Adrenal gland (tissue), 5 donors: ENCODE data around the gene UBR3.

Experiments used
- CTCF ChIP-seq, 6 experiments: fragments of 450-650 bp in 4 of 6; fragments of 200-600 bp in 2 of 6; sonication (generic) in 1 of 6; IDR thresholded peaks; 1 replicate in 5 of 6; 2 replicates in 1 of 6; pipeline versions ENCODE4 v1.5.1 to v1.8.0; 2016 to 2021; ENCODE audit warnings: antibody characterized with exemption in 6 of 6, mild to moderate bottlenecking in 2 of 6, moderate library complexity in 1 of 6
- POLR2A ChIP-seq, 2 donors: fragments of 450-650 bp; IDR thresholded peaks; one replicate each; pipeline ENCODE4 v1.6.1; 2017; ENCODE audit warnings: antibody characterized with exemption in 2 of 2, mild to moderate bottlenecking in 2 of 2, moderate library complexity in 1 of 2
- donor health status: DM: no; HTN: no; CAD: no.

GRCh38 chr2:169979025-169979424, 151.8 kb downstream of the UBR3 start:
- TF ChIP-seq CTCF (IDR thresholded peaks at IDR 0.05) (no peak), POLR2A (IDR thresholded peaks at IDR 0.05) (no peak)
